GM15510 (cell line): ENCODE data around the gene GPR152.

ENCODE experiments used
- POLR2A ChIP-seq: IDR thresholded peaks from 3 replicates; pipeline ENCODE4 v1.6.1; 2011; ENCODE audit warnings: borderline replicate concordance; ENCODE audit not compliant: insufficient read length; ENCODE audit errors: extremely low read depth

The GPR152 gene

GRCh38 chr11:67429038-67429668 lies 23.4 kb downstream of the GPR152 start:
- TF ChIP-seq POLR2A = no peak

DNA sequence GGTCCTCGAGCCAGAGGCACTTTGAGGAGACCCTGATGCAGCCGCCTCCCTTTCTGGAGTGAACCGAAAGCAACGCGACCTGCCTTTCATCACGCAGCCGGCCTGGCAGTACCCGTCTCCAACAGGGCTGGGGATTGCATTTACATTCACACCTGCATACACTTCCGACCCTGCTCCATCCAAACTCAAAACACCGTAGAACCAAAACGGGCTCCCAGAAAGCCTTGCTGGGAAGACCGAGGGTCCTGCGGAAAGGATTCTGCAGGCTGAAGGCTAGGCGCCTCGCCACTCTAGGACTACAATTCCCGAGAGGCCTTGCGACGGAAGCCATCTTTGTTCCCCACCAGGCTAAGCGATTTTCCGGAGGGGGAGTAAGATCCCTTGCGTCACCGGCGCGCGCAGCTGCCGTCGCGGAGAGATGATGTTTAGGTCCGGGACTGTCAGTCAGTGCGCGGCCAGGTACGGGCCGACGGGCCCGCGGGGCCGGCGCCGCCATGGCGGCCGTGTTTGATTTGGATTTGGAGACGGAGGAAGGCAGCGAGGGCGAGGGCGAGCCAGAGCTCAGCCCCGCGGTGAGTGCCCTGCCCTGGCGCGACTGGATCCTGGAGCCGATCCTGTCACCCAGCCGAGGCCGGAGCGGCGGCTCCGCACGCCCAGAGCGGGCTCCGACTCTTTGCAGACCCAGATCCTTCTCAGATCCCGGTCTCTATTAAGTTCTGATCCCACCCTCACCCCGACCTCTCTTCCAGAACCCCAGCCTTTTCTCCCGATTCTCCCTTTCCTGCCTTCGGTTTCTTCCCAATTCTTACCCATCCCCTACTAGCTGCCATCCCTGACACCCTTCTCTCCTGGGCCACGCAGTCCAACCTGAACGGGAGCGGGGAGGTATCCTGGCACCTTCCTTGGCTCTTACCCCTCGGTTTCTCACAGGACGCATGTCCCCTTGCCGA lies 24.2 kb downstream of the GPR152 start, which contains the start of gene RPS6KB2:
TSS of gene RPS6KB2 (plus strand) at position 443 of the 950 bp plus-strand sequence. CDS start at position 495, 52 bp downstream.
- peak; percentile 90 for TF ChIP-seq POLR2A

DNA sequence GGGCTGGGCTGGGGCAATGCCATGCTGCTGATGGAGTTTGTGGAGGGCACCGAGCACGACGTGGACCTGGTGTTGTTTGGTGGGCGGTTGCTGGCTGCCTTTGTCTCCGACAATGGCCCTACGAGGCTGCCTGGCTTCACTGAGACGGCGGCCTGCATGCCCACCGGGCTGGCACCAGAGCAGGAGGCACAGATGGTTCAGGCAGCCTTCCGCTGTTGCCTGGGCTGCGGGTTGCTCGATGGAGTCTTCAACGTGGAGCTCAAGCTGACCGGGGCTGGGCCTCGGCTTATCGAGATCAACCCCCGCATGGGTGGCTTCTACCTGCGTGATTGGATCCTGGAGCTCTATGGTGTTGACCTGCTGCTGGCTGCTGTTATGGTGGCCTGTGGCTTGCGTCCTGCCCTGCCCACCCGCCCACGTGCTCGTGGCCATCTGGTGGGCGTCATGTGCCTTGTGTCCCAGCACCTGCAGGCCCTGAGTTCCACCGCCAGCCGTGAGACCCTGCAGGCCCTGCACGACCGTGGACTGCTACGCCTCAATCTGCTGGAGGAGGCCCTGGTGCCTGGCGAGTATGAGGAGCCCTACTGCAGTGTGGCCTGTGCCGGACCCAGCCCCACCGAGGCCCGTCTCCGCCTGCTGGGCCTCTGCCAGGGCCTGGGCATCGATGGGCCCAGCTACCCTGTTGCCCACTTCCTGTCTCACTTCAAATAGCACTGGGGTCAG lies 28.5 kb downstream of the GPR152 start:
- TF ChIP-seq POLR2A = no peak

DNA sequence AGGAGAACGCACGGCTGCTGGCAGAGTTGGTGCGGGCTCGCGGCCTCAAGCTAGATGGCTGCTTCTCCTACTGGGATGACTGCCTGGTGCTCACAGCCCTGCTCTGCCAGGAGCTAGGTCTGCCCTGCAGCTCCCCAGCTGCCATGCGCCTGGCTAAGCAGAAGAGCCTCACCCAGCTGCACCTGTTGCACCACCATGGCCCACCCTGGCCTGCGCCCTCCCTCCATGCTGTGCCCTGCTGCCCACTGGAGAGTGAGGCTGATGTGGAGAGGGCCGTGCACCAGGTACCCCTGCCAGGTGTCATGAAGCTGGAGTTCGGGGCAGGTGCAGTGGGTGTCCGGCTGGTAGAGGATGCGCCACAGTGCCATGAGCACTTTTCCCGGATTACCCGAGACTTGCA lies 29.1 kb downstream of the GPR152 start:
- no peak for TF ChIP-seq POLR2A

DNA sequence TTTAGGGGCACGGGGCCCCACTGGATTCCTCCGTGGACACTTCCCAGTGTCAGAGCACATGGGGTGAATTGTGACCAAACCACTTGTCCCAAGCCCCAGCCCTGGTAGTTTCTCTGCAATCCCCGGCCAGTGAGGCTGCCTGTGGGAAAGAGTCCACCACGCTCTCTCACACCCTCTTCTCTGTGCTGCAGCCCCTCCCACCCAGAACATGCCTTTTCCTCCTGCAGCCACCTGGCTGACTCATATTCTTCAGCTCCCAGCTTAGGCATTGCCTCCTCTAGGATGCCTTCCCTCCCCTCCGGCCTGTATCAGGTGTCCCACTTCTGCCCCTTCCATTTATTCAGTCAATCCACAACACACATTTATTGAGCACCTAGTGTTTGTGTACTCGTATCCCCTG lies 29.6 kb downstream of the GPR152 start:
- TF ChIP-seq POLR2A = no peak

DNA sequence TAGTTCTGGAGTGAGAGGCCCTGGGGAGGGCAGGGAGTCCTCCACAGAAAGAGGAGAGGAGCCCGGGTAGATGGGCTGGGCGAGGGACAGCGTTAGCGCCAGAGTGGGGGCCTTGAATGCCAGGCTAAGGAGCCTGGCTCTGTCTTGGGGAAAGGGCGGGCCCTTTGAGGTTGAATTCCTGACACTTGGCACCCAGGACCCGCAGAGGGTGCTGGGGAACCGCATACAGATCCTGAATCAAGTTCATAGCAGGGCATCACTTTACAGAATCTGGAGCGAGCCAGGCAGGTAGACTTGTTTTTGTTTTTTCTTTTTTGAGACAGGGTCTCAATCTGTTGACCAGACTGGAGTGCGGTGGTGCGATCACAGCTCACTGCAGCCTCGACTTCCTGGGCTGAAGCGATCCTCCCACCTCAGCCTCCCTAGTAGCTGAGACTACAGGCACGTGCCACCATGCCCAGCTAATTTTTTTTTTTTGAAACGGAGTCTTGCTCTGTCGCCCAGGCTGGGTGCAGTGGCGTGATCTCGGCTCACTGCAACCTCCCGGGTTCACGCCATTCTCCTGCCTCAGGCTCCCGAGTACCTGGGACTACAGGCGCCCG lies 31.0 kb downstream of the GPR152 start:
- no peak for TF ChIP-seq POLR2A

- peak; percentile 69 for TF ChIP-seq POLR2A
Observed at GRCh38 chr11:67420646-67421429, 31.7 kb downstream of the GPR152 start.

- TF ChIP-seq POLR2A = no peak
Observed at GRCh38 chr11:67420147-67420645, 32.3 kb downstream of the GPR152 start.

DNA sequence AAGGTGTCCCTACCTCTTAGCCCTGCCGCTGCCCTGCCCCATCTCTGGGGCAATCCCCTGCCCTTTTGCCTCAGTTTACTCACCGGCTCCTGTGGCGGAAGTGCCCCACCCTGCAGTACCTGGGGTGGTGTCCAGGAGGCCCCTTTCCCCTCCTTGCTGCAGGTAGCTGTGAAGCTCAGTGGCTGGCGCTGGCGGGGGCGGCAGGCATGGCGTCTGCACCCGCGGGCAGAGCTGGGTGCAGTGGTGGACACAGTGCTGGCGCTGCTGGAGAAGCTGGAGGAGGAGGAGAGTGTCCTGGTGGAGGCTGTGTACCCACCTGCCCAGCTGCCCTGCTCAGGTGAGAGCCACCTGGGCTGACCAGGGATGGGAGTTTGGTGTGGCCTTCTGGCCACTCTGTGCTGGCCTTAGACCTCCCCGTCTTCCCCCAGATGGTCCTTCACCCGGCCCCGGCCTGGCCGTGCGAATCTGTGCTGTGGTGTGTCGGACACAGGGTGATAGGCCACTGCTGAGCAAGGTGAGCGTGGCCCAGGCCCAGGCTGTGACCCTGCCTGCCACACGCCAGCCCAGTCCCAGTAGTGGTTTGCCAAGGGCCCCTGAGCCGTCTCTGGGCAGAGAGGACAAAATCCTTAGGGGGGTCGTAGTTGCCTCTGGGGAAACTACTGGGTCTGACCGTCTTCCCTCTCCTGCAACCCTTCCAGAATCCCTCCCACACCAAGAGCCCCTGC lies 33.0 kb downstream of the GPR152 start:
- TF ChIP-seq POLR2A = no peak

- no peak for TF ChIP-seq POLR2A
Observed at GRCh38 chr11:67418476-67419281, 33.9 kb downstream of the GPR152 start.

GRCh38 chr11:67417425-67417824 lies 35.1 kb downstream of the GPR152 start:
- TF ChIP-seq POLR2A = no peak
